GM21529 (cell line): ENCODE results near the gene ANO10.
A peak's percentile ranks its signal among the peaks of the same experiment; 100 is the strongest.

Experiments used
- ATAC-seq: cut with Tn5 transposase; IDR thresholded peaks from one replicate; pipeline ENCODE4 v1.9.1; 2021; ENCODE audit not compliant: unreplicated experiment

ANO10 gene

DNA sequence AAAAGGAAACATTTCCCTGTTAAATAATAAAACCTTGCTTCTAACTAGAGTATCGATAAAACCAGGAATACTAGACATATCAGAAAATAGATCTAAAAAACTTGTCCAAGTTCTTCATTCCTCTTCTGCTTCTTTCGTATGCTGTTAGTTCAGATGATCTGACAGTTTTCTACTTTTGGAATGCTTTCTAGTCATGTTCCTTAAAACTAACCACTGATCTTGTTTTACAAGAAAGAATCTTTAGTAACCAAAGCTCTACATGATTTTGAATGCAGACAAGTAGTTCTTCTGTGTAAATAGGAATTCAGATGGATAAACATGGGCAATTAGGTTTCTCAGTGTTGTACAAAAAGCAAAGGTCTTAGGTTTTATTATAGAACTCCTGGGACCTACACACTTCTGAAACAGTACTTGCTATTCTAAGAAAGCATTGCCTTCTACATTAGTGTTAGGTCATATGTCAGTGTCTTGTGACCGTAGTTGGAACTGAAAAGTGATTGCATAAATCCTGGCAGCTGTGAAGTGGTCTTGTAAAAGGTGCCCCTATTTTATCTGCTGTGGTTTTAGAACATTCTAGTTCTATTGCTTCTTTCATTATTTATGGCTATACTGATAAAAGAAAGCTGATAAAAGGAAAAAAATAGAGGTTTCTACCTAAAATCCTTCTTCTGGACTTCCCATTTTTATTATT, 294.8 kb downstream of the ANO10 start:
- ATAC-seq: peak; percentile 74

DNA sequence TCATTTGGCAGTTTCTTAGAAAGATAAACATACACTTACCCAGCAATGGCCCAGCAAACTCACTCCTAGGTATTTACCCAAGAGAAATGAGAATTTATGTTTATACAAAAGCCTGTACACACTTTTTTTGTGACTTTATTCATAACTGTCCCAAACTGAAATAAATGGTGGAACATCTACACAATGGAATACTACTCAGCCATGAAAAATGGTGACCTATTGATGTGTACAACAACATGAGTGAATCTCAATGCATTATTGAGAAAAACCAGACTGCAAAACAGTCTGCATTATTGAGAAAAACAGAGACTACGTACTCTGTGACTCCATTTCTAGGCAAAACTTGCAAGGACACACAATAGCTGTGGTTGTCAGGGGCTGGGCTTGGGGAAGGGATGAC, 298.3 kb downstream of the ANO10 start:
- ATAC-seq: no peak

DNA sequence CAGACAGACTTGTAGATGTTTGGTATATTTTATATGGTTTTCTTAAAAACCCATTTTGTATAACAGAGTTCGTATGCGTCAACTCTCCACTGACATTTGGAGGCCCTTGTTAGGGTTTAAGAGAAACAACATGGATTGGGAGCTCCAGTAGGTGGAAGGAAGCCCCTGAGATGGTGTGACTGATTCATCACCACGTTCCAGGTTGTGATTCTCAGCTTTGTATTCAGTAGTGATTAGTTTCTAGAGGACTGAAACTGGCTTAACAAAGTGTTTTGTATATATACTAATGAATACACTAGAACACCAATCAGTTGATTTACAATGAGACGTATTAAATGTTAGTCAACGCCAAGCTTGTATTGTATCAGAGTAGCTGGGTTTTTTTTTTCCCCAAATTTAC, 301.5 kb downstream of the ANO10 start:
- no peak for ATAC-seq

DNA sequence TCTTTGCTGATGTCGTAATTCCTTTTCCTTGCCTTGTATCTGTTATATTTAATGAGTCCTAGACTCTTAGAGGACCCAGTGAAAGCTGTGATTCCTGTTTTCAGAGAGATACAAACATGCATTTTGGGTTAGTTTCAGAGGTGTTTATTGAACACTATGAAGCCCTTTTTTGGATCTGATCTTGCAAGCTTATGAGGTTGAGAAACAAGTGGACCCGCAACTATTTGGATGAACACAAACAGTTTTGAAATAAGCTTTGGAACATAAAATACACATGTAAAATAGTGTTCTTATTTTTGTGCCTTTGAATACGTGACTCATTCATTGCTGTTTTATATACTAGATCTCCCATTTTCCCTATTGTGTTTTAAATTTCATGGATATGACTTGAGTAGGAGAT, 302.0 kb downstream of the ANO10 start:
- ATAC-seq: no peak

DNA sequence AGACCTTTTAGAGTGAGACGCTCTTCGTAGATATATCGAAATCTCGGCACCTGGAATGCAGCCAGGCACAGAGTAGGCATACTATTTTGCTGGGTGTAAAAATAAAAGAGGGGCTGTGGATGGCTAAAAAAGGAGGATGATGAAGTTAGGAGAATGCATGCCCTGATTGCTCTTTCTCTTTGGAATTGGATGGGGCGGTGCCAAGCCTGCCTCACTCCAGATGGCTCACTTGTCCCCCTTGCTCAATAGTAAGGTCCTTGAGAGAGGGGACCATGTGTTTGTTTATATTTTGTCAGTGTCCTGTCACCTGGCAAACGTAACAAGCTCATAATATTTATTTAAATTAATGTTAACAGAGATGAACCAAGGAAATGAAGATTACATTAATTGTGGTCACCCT, 302.4 kb downstream of the ANO10 start:
- ATAC-seq: no peak

DNA sequence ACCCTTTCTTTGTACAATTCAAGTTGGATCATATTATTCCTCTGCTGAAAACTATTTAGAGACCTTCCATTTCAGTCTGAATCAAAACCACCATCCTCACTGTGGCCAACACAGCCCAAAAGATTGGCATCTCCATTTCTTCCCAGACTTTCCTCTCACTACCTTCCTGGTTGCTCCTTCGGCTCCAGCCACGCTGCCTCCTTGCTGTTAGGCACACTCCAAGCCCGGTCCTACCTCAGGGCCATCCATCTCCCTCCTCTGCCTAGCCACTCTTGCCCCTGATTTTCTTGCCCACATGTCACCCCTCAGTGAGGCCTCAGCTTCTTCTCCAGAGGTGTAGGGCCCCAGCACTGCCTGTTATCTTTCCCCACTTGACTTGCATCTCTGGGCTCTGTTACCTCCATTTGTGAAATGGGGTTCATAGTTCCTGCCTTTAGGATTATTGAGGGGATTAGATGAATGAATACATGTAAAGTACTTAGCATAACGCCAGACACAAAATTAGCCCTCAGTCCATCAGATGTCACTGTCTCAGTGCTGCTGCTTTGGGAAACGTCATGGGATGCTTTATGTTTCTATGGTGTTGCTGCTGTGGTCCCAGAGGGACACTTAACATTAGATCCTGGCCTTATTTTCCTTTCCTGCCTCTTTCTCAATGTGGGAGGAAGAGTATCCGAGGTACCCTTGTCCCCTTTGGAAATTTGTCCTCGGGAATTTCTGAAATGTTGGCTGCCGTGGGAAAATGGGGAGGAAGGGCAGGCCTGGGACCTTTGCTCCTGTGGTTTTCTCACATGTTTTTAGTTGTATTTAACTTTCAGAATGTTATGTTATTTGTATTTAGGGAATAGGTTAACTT, 304.1 kb downstream of the ANO10 start:
- no peak for ATAC-seq

DNA sequence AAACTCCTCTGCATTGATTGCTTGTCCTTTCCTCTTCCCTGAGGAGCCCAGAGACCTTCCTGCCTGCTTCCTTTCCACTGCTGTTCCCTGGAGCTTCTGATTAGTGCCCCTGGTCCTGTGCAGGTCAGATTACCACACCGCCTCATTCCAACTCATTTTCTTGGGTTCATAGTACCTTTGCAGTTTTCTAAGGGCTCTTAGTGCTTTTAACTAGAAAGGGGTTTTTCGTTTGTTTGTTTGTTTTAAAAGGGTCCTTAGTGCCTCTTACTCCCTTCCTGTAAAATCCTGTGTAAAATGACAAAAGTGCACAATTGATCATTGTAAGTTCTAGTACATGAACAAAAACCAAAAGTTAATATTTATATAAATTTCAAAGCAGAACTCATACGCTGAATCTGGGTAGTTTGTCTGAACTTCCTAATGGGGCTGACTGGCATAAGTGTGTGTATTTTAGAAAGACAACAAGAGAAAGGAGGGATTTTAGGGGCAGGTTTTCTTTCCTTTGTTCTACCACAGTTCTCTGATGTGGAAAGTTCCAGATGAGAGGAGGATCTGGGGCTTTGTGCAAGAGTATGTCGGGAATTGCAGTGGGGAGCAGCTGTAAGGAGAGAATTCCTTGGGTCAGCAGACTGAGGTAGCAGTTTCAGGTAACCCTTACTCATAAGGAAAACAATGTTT, 304.9 kb downstream of the ANO10 start:
- no peak for ATAC-seq
